ENCODE results near the gene GMPPA. TPM values are rescaled to one million over a fixed set of nuclear protein-coding genes. Genes with fewer than 3 reads are reported as not detected.
A peak's percentile ranks its signal among the peaks of the same experiment; 100 is the strongest.

The GMPPA gene
- total RNA-seq, 1 experiment from 2014 or later: 51.9 TPM

DNA sequence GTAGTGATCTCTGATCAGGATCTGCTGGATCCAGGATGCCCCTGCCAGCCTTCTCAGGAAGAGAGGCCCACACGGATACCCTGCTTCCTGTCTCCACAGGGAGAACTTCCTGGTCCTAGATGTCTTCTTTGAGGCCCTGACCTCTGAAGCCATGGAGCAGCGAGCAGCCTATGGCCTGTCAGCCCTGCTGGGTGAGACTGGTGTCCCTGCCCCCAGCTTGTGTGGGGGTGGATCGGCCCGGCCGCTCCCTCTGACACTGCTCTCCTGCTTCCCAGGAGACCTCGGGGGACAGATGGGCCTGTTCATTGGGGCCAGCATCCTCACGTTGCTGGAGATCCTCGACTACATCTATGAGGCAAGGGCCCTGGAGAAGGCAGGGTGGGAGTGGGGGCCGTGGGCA lies 38.3 kb downstream of the GMPPA start (continued):
- TF ChIP-seq, protein P1, sequence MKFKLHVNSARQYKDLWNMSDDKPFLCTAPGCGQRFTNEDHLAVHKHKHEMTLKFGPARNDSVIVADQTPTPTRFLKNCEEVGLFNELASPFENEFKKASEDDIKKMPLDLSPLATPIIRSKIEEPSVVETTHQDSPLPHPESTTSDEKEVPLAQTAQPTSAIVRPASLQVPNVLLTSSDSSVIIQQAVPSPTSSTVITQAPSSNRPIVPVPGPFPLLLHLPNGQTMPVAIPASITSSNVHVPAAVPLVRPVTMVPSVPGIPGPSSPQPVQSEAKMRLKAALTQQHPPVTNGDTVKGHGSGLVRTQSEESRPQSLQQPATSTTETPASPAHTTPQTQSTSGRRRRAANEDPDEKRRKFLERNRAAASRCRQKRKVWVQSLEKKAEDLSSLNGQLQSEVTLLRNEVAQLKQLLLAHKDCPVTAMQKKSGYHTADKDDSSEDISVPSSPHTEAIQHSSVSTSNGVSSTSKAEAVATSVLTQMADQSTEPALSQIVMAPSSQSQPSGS (CRISPR knock-in tag; IDR thresholded peaks at IDR 0.05; ENCODE audit: borderline replicate concordance, low read depth): no peak
- TF ChIP-seq TEAD4 (CRISPR knock-in tag; IDR thresholded peaks at IDR 0.05) (no peak), ZBTB21 (CRISPR knock-in tag; IDR thresholded peaks at IDR 0.05; ENCODE audit: borderline replicate concordance) (no peak), MYBL2 (CRISPR knock-in tag; IDR thresholded peaks at IDR 0.05) (no peak), GRHL2 (CRISPR knock-in tag; IDR thresholded peaks at IDR 0.05; ENCODE audit: insufficient replicate concordance, severe bottlenecking) (no peak), NR3C1 (CRISPR knock-in tag; conservative IDR thresholded peaks at IDR 0.05; ENCODE audit: low read depth) (no peak)
- TF ChIP-seq, protein P2, sequence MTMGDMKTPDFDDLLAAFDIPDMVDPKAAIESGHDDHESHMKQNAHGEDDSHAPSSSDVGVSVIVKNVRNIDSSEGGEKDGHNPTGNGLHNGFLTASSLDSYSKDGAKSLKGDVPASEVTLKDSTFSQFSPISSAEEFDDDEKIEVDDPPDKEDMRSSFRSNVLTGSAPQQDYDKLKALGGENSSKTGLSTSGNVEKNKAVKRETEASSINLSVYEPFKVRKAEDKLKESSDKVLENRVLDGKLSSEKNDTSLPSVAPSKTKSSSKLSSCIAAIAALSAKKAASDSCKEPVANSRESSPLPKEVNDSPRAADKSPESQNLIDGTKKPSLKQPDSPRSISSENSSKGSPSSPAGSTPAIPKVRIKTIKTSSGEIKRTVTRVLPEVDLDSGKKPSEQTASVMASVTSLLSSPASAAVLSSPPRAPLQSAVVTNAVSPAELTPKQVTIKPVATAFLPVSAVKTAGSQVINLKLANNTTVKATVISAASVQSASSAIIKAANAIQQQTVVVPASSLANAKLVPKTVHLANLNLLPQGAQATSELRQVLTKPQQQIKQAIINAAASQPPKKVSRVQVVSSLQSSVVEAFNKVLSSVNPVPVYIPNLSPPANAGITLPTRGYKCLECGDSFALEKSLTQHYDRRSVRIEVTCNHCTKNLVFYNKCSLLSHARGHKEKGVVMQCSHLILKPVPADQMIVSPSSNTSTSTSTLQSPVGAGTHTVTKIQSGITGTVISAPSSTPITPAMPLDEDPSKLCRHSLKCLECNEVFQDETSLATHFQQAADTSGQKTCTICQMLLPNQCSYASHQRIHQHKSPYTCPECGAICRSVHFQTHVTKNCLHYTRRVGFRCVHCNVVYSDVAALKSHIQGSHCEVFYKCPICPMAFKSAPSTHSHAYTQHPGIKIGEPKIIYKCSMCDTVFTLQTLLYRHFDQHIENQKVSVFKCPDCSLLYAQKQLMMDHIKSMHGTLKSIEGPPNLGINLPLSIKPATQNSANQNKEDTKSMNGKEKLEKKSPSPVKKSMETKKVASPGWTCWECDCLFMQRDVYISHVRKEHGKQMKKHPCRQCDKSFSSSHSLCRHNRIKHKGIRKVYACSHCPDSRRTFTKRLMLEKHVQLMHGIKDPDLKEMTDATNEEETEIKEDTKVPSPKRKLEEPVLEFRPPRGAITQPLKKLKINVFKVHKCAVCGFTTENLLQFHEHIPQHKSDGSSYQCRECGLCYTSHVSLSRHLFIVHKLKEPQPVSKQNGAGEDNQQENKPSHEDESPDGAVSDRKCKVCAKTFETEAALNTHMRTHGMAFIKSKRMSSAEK (CRISPR knock-in tag; IDR thresholded peaks at IDR 0.05; ENCODE audit: borderline replicate concordance): no peak
- TF ChIP-seq, protein P3, sequence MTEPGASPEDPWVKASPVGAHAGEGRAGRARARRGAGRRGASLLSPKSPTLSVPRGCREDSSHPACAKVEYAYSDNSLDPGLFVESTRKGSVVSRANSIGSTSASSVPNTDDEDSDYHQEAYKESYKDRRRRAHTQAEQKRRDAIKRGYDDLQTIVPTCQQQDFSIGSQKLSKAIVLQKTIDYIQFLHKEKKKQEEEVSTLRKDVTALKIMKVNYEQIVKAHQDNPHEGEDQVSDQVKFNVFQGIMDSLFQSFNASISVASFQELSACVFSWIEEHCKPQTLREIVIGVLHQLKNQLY (CRISPR knock-in tag; IDR thresholded peaks at IDR 0.05): no peak
- TF ChIP-seq, protein P4, sequence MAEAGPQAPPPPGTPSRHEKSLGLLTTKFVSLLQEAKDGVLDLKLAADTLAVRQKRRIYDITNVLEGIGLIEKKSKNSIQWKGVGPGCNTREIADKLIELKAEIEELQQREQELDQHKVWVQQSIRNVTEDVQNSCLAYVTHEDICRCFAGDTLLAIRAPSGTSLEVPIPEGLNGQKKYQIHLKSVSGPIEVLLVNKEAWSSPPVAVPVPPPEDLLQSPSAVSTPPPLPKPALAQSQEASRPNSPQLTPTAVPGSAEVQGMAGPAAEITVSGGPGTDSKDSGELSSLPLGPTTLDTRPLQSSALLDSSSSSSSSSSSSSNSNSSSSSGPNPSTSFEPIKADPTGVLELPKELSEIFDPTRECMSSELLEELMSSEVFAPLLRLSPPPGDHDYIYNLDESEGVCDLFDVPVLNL (CRISPR knock-in tag; IDR thresholded peaks at IDR 0.05; ENCODE audit: borderline replicate concordance, low read depth): no peak
- TF ChIP-seq, protein P5, sequence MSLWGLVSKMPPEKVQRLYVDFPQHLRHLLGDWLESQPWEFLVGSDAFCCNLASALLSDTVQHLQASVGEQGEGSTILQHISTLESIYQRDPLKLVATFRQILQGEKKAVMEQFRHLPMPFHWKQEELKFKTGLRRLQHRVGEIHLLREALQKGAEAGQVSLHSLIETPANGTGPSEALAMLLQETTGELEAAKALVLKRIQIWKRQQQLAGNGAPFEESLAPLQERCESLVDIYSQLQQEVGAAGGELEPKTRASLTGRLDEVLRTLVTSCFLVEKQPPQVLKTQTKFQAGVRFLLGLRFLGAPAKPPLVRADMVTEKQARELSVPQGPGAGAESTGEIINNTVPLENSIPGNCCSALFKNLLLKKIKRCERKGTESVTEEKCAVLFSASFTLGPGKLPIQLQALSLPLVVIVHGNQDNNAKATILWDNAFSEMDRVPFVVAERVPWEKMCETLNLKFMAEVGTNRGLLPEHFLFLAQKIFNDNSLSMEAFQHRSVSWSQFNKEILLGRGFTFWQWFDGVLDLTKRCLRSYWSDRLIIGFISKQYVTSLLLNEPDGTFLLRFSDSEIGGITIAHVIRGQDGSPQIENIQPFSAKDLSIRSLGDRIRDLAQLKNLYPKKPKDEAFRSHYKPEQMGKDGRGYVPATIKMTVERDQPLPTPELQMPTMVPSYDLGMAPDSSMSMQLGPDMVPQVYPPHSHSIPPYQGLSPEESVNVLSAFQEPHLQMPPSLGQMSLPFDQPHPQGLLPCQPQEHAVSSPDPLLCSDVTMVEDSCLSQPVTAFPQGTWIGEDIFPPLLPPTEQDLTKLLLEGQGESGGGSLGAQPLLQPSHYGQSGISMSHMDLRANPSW (CRISPR knock-in tag; conservative IDR thresholded peaks at IDR 0.05; ENCODE audit: low read depth): no peak

DNA sequence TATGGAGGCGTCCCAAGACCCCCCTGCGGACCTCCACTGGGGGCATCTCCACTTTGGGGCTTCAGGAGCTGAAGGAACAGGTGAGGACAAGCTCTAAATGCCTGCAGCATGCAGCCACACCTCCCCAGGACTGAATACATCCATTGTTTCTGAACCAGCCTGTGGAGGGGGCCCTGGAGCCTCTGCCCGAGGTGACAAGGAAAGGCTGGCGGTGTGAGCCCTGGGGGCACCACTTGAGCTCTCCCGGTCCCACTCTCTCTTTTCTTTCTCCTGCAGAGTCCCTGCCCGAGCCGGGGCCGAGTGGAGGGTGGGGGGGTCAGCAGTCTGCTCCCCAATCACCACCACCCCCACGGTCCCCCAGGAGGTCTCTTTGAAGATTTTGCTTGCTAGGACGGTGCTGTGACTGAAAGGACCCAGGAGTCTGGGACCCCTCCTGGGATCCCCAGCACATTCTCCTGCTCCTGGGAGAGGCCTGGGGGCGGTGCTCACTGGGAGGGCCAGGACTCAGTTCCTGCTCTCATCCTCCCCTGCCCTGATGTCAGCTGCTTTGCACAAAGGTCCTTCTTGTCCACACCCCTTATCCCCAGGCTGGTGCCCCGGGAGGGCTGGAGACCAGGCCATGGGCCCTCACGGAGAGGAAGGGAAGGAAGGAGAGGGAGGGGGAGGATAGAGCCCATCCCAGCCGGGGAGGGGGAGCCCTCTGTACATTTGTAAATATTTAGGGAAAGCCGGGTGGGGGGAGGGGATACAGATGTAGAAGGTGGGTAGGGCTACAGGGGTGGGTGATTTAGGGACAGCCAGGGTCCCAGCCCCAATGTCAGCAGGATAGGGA lies 39.2 kb downstream of the GMPPA start:
- CTCF ChIA-PET: interaction anchor here (0.6 to 41.3 kb wide), 25 partner anchors 8 to 168 kb away, joined by 3 to 2316 read pairs (median 6); partner anchors contain the start of genes DNPEP and GMPPA
- POLR2A ChIA-PET: interaction anchor here (1.1 to 1.3 kb wide), 2 partner anchors 24 to 33 kb away, joined by 3 read pairs; partner anchors contain the start of gene OBSL1

More for the DNA sequence above, 39.2 kb downstream of the GMPPA start:
- Mint-ChIP-seq H3K27me3 (ENCODE audit: low read depth) (no peaks in the 10 kb centered on the region; the same call in none of the 2 replicates), H3K9me3 (no peaks in the 10 kb centered on the region), H3K27ac (no peak overlapping the region), H3K4me3 (no peak overlapping the region), H3K4me1 (peaks cover 27% of the 10 kb centered on the region), H3K36me3 (peaks cover 22% of the 10 kb centered on the region)
- TF ChIP-seq, protein P6, sequence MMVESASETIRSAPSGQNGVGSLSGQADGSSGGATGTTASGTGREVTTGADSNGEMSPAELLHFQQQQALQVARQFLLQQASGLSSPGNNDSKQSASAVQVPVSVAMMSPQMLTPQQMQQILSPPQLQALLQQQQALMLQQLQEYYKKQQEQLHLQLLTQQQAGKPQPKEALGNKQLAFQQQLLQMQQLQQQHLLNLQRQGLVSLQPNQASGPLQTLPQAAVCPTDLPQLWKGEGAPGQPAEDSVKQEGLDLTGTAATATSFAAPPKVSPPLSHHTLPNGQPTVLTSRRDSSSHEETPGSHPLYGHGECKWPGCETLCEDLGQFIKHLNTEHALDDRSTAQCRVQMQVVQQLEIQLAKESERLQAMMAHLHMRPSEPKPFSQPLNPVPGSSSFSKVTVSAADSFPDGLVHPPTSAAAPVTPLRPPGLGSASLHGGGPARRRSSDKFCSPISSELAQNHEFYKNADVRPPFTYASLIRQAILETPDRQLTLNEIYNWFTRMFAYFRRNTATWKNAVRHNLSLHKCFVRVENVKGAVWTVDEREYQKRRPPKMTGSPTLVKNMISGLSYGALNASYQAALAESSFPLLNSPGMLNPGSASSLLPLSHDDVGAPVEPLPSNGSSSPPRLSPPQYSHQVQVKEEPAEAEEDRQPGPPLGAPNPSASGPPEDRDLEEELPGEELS (CRISPR knock-in tag; IDR thresholded peaks at IDR 0.05): no peak
- TF ChIP-seq, protein P2 (CRISPR knock-in tag; IDR thresholded peaks at IDR 0.05; ENCODE audit: borderline replicate concordance): no peak
- TF ChIP-seq, protein P7, sequence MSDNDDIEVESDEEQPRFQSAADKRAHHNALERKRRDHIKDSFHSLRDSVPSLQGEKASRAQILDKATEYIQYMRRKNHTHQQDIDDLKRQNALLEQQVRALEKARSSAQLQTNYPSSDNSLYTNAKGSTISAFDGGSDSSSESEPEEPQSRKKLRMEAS (CRISPR knock-in tag; IDR thresholded peaks at IDR 0.05): 0 out of 2 replicates have a peak, but pooled peaks have one; percentile 20
- peak; percentile 51 for DNase-seq (ENCODE audit: low spot score)
- ATAC-seq: peak; percentile 38
